ENCODE results near the gene SRD5A2. TPM values are rescaled to one million over a fixed set of nuclear protein-coding genes. Genes with fewer than 3 reads are reported as not detected.
A peak's percentile ranks its signal among the peaks of the same experiment; 100 is the strongest.

SRD5A2 gene
- total and polyA plus RNA-seq, 2 experiments from 2014 or later: not detected

DNA sequence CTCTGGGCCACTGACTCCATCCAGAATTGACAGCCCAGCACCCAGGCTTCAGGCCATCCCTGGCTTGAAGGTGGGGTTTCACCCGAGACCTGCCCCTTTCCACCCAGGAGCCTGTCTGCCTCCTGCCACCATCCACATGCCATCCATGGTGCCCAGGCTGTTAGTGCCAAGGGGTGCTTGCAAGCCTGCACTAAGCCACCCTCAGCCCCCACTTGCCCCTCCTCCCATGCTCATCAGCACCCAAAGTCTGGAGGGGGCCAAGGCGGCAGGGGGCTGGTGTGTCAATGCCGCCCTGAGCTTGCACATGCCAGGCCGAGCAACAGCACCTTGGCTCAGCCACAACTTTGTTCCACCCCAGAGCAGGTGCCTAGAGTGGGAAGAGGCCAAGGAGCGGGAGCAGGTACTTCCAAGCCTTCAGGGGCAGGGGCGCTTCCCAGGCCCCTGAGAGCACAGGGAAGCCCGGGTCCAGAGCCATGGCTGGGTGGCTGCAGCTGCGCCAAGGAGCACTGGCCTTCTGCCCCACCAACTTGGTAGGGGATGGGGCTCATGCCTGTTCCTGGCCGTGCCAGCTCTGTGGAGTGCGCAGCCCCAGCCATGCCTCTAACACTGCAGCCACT, 12.0 kb downstream of the SRD5A2 start:
- H3K9me2 ChIP-seq (ENCODE audit: insufficient read depth): no peaks in the 10 kb centered on the region
- H3F3A ChIP-seq (ENCODE audit: insufficient read depth): no peaks in the 10 kb centered on the region
- 60 to 65% methylated on average over 10 of the region's 10 CpGs for WGBS, 2 experiments (ENCODE audit: low coverage in 1 of 2, low lambda C conversion rate in 2 of 2, missing lambda C conversion rate in 2 of 2)
- H3K79me2 ChIP-seq (ENCODE audit: insufficient read depth): no peaks in the 10 kb centered on the region
- H3K27me3 ChIP-seq (replicated peaks; ENCODE audit: insufficient read depth): no peaks in the 10 kb centered on the region
- no peak overlapping the region for H3K4me3 ChIP-seq
- H2AFZ ChIP-seq: no peak overlapping the region
- no peaks in the 10 kb centered on the region for H3K9me3 ChIP-seq (ENCODE audit: low read depth)
- H3K36me3 ChIP-seq (ENCODE audit: low read depth): no peaks in the 10 kb centered on the region
- no peaks in the 10 kb centered on the region for H4K20me1 ChIP-seq (ENCODE audit: insufficient read depth)
- TF ChIP-seq EZH2phosphoT487 (IDR thresholded peaks at IDR 0.05; ENCODE audit: insufficient read depth, low read depth): no peak
- no peak for TF ChIP-seq EZH2 (IDR thresholded peaks at IDR 0.05; ENCODE audit: insufficient read depth, poor library complexity, severe bottlenecking)
- no peak overlapping the region for H3K27ac ChIP-seq
- H3K9ac ChIP-seq: no peak overlapping the region
- DNase-seq: no peak
- no peak overlapping the region for H3K4me2 ChIP-seq (ENCODE audit: unreplicated experiment)
- in situ Hi-C loops (cut with MboI): no loop called here
- no peaks in the 10 kb centered on the region for H3K4me1 ChIP-seq (ENCODE audit: insufficient read depth)

- no peak for TF ChIP-seq EZH2 (IDR thresholded peaks at IDR 0.05; ENCODE audit: insufficient read depth, poor library complexity, severe bottlenecking)
- no peak for TF ChIP-seq EZH2phosphoT487 (IDR thresholded peaks at IDR 0.05; ENCODE audit: insufficient read depth, low read depth)
- Histone ChIP-seq H3F3A (ENCODE audit: insufficient read depth) (no peaks in the 10 kb centered on the region), H3K4me3 (no peak overlapping the region), H3K27ac (no peak overlapping the region), H3K9ac (no peak overlapping the region), H3K9me2 (ENCODE audit: insufficient read depth) (no peaks in the 10 kb centered on the region), H3K9me3 (ENCODE audit: low read depth) (no peaks in the 10 kb centered on the region), H3K4me1 (ENCODE audit: insufficient read depth) (no peaks in the 10 kb centered on the region), H2AFZ (no peak overlapping the region), H3K79me2 (ENCODE audit: insufficient read depth) (no peaks in the 10 kb centered on the region), H3K36me3 (ENCODE audit: low read depth) (no peaks in the 10 kb centered on the region), H3K4me2 (ENCODE audit: unreplicated experiment) (no peak overlapping the region), H4K20me1 (ENCODE audit: insufficient read depth) (no peaks in the 10 kb centered on the region), H3K27me3 (replicated peaks; ENCODE audit: insufficient read depth) (no peaks in the 10 kb centered on the region)
- in situ Hi-C loops (cut with MboI): no loop called here
- 37 to 39% methylated on average over 3 of the region's 3 CpGs for WGBS, 2 experiments (ENCODE audit: low coverage in 1 of 2, low lambda C conversion rate in 2 of 2, missing lambda C conversion rate in 2 of 2)
- DNase-seq: no peak
Measured at GRCh38 chr2:31567679-31568078, 13.1 kb downstream of the SRD5A2 start.

GRCh38 chr2:31563273-31563839, 17.4 kb downstream of the SRD5A2 start:
- H3K9ac ChIP-seq: no peak overlapping the region
- no peak overlapping the region for H3K27ac ChIP-seq
- no peaks in the 10 kb centered on the region for H3K9me3 ChIP-seq (ENCODE audit: low read depth)
- peak; percentile 32 for DNase-seq
- H3K4me3 ChIP-seq: no peak overlapping the region
- peaks cover 4% of the 10 kb centered on the region for H3F3A ChIP-seq (ENCODE audit: insufficient read depth)
- no peaks in the 10 kb centered on the region for H3K79me2 ChIP-seq (ENCODE audit: insufficient read depth)
- H3K4me1 ChIP-seq (ENCODE audit: insufficient read depth): peaks cover 3% of the 10 kb centered on the region; the same call in 1 of the 2 replicates
- in situ Hi-C loops (cut with MboI): no loop called here
- WGBS, 2 experiments (ENCODE audit: low coverage in 1 of 2, low lambda C conversion rate in 2 of 2, missing lambda C conversion rate in 2 of 2): 78 to 86% methylated on average over 1 of the region's 1 CpG
- no peaks in the 10 kb centered on the region for H3K27me3 ChIP-seq (replicated peaks; ENCODE audit: insufficient read depth)
- H4K20me1 ChIP-seq (ENCODE audit: insufficient read depth): no peaks in the 10 kb centered on the region
- no peaks in the 10 kb centered on the region for H3K36me3 ChIP-seq (ENCODE audit: low read depth)
- no peak overlapping the region for H3K4me2 ChIP-seq (ENCODE audit: unreplicated experiment)
- no peaks in the 10 kb centered on the region for H3K9me2 ChIP-seq (ENCODE audit: insufficient read depth)
- TF ChIP-seq EZH2phosphoT487 (IDR thresholded peaks at IDR 0.05; ENCODE audit: insufficient read depth, low read depth): no peak
- no peak for TF ChIP-seq EZH2 (IDR thresholded peaks at IDR 0.05; ENCODE audit: insufficient read depth, poor library complexity, severe bottlenecking)
- H2AFZ ChIP-seq: no peak overlapping the region

- TF ChIP-seq EZH2phosphoT487 (IDR thresholded peaks at IDR 0.05; ENCODE audit: insufficient read depth, low read depth): no peak
- no peak for TF ChIP-seq EZH2 (IDR thresholded peaks at IDR 0.05; ENCODE audit: insufficient read depth, poor library complexity, severe bottlenecking)
- H3K27ac ChIP-seq: no peak overlapping the region
- no peak overlapping the region for H2AFZ ChIP-seq
- H3K36me3 ChIP-seq (ENCODE audit: low read depth): no peaks in the 10 kb centered on the region
- no peak overlapping the region for H3K9ac ChIP-seq
- no peak overlapping the region for H3K4me3 ChIP-seq
- no peak overlapping the region for H3K4me2 ChIP-seq (ENCODE audit: unreplicated experiment)
- no peaks in the 10 kb centered on the region for H4K20me1 ChIP-seq (ENCODE audit: insufficient read depth)
- H3K79me2 ChIP-seq (ENCODE audit: insufficient read depth): no peaks in the 10 kb centered on the region
- DNase-seq: no peak
- 0% methylated on average over 1 of the region's 1 CpG for WGBS, 2 experiments (ENCODE audit: low coverage in 1 of 2, low lambda C conversion rate in 2 of 2, missing lambda C conversion rate in 2 of 2)
- no peaks in the 10 kb centered on the region for H3K27me3 ChIP-seq (replicated peaks; ENCODE audit: insufficient read depth)
- no peaks in the 10 kb centered on the region for H3K9me2 ChIP-seq (ENCODE audit: insufficient read depth)
- peaks cover 17% of the 10 kb centered on the region for H3F3A ChIP-seq (ENCODE audit: insufficient read depth)
- in situ Hi-C loops (cut with MboI): no loop called here
- no peaks in the 10 kb centered on the region for H3K9me3 ChIP-seq (ENCODE audit: low read depth)
- peaks cover 12% of the 10 kb centered on the region for H3K4me1 ChIP-seq (ENCODE audit: insufficient read depth)
Measured at GRCh38 chr2:31561823-31562222, 18.9 kb downstream of the SRD5A2 start.
